Prostate gland (tissue), 2 donors: ENCODE results near the gene SLC15A2.

Source experiments
- POLR2AphosphoS5 ChIP-seq: sonication (generic); formaldehyde crosslinking; IDR thresholded peaks from one replicate; pipeline ENCODE4 v1.6.1; 2017; ENCODE audit warnings: antibody characterized with exemption
- TF ChIP-seq, protein P1 (sequence below), 4 experiments: fragments of 200-600 bp in 2 of 4; fragments of 450-650 bp in 2 of 4; sonication (generic) in 2 of 4; IDR thresholded peaks; 1 replicate in 3 of 4; 2 replicates in 1 of 4; pipeline ENCODE4 v1.5.1; 2016 to 2019; ENCODE audit warnings: antibody characterized with exemption in 4 of 4, mild to moderate bottlenecking in 2 of 4, moderate library complexity in 2 of 4

DNA sequence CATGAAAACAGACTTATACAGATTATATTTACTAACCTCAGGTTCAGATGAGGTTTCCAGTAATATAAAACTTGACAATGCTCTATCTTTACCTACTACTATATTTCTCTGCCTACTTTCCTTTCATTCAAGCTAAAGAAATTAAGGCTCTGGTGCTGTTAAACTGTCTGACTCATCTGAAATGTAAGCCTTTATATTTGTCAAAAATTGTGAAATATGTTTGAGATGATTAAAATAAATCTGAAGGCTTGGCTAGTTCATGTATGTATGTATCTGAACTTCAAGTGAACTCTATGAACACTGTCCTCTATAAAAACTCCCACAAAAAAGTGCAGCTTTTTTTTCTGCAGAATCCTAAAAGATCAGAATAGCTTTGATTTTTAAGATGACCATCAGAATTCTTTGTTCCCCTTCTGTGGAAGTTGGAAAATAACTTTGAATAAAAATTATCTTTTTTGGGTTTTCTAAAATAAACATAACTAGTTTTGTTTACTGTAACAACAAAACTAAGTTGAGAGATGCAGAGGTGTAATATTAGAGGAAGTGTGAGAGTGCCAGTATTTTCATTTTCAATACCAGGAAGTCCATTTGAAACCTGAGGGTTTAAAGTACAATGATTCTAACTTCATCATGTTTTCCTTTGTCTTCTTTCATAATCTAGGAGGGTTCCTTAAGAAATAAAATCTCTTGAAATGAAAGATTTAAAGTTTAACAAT, 85.7 kb downstream of the SLC15A2 start:
- TF ChIP-seq, protein P1, sequence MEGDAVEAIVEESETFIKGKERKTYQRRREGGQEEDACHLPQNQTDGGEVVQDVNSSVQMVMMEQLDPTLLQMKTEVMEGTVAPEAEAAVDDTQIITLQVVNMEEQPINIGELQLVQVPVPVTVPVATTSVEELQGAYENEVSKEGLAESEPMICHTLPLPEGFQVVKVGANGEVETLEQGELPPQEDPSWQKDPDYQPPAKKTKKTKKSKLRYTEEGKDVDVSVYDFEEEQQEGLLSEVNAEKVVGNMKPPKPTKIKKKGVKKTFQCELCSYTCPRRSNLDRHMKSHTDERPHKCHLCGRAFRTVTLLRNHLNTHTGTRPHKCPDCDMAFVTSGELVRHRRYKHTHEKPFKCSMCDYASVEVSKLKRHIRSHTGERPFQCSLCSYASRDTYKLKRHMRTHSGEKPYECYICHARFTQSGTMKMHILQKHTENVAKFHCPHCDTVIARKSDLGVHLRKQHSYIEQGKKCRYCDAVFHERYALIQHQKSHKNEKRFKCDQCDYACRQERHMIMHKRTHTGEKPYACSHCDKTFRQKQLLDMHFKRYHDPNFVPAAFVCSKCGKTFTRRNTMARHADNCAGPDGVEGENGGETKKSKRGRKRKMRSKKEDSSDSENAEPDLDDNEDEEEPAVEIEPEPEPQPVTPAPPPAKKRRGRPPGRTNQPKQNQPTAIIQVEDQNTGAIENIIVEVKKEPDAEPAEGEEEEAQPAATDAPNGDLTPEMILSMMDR (IDR thresholded peaks at IDR 0.05), result no peak
- TF ChIP-seq POLR2AphosphoS5, result no peak
